ENCODE results near the gene SRRM3.

Gene SRRM3

GRCh38 chr7:76216381-76217082 is 14.8 kb downstream of the SRRM3 start:
- H3K27ac ChIP-seq (ENCODE audit: poor library complexity, severe bottlenecking), result no peak overlapping the region
- H3K9me3 ChIP-seq (ENCODE audit: severe bottlenecking), result no peaks in the 10 kb centered on the region
- TF ChIP-seq CTCF (IDR thresholded peaks at IDR 0.05; ENCODE audit: poor library complexity, severe bottlenecking), result no peak
- no peak overlapping the region for H3K4me3 ChIP-seq (ENCODE audit: severe bottlenecking)
- no peak for DNase-seq (ENCODE audit: low spot score)
- no peak for ATAC-seq (ENCODE audit: low read depth)
- no peaks in the 10 kb centered on the region for H3K36me3 ChIP-seq (ENCODE audit: low read depth)
- H3K4me1 ChIP-seq (ENCODE audit: insufficient read depth, poor library complexity, severe bottlenecking), result no peaks in the 10 kb centered on the region
- H3K27me3 ChIP-seq (ENCODE audit: insufficient read depth, poor library complexity, severe bottlenecking), result no peaks in the 10 kb centered on the region

- no peak overlapping the region for H3K4me3 ChIP-seq (ENCODE audit: severe bottlenecking)
Observed at GRCh38 chr7:76217942-76218566, 16.4 kb downstream of the SRRM3 start.

GRCh38 chr7:76220185-76221057 is 18.7 kb downstream of the SRRM3 start:
- Histone ChIP-seq H3K4me3 (ENCODE audit: severe bottlenecking) (no peak overlapping the region), H3K9me3 (ENCODE audit: severe bottlenecking) (no peaks in the 10 kb centered on the region), H3K27me3 (ENCODE audit: insufficient read depth, poor library complexity, severe bottlenecking) (peaks cover 6% of the 10 kb centered on the region), H3K27ac (ENCODE audit: poor library complexity, severe bottlenecking) (no peak overlapping the region), H3K36me3 (ENCODE audit: low read depth) (no peaks in the 10 kb centered on the region), H3K4me1 (ENCODE audit: insufficient read depth, poor library complexity, severe bottlenecking) (no peaks in the 10 kb centered on the region)
- ATAC-seq (ENCODE audit: low read depth), result peak; percentile 14; the same call in 1 of the 3 replicates
- DNase-seq (ENCODE audit: low spot score), result no peak
- no peak for TF ChIP-seq CTCF (IDR thresholded peaks at IDR 0.05; ENCODE audit: poor library complexity, severe bottlenecking)

More at GRCh38 chr7:76217942-76218566, 16.4 kb downstream of the SRRM3 start:
- no peak for DNase-seq (ENCODE audit: low spot score)
- ATAC-seq (ENCODE audit: low read depth), result 0 out of 3 replicates have a peak, but pooled peaks have one; percentile 19
- H3K36me3 ChIP-seq (ENCODE audit: low read depth), result no peaks in the 10 kb centered on the region
- H3K4me1 ChIP-seq (ENCODE audit: insufficient read depth, poor library complexity, severe bottlenecking), result no peaks in the 10 kb centered on the region
- no peaks in the 10 kb centered on the region for H3K9me3 ChIP-seq (ENCODE audit: severe bottlenecking)
- no peak for TF ChIP-seq CTCF (IDR thresholded peaks at IDR 0.05; ENCODE audit: poor library complexity, severe bottlenecking)
- H3K27me3 ChIP-seq (ENCODE audit: insufficient read depth, poor library complexity, severe bottlenecking), result no peaks in the 10 kb centered on the region
- H3K27ac ChIP-seq (ENCODE audit: poor library complexity, severe bottlenecking), result no peak overlapping the region

- Histone ChIP-seq H3K27me3 (ENCODE audit: insufficient read depth, poor library complexity, severe bottlenecking) (peaks cover 6% of the 10 kb centered on the region), H3K9me3 (ENCODE audit: severe bottlenecking) (no peaks in the 10 kb centered on the region), H3K27ac (ENCODE audit: poor library complexity, severe bottlenecking) (no peak overlapping the region), H3K36me3 (ENCODE audit: low read depth) (no peaks in the 10 kb centered on the region), H3K4me3 (ENCODE audit: severe bottlenecking) (no peak overlapping the region), H3K4me1 (ENCODE audit: insufficient read depth, poor library complexity, severe bottlenecking) (no peaks in the 10 kb centered on the region)
- no peak for ATAC-seq (ENCODE audit: low read depth)
- no peak for TF ChIP-seq CTCF (IDR thresholded peaks at IDR 0.05; ENCODE audit: poor library complexity, severe bottlenecking)
- no peak for DNase-seq (ENCODE audit: low spot score)
Observed at GRCh38 chr7:76222333-76222732, 20.6 kb downstream of the SRRM3 start.

Data from RWPE2 (cell line).